GM18909 (cell line): ENCODE results near the gene CETN1.

ENCODE experiments used
- ATAC-seq: cut with Tn5 transposase; IDR thresholded peaks from one replicate; pipeline ENCODE4 v1.9.1; 2021; ENCODE audit warnings: mild to moderate bottlenecking; ENCODE audit not compliant: unreplicated experiment, poor library complexity

Gene CETN1

GRCh38 chr18:580154-580553 is at the start of gene CETN1:
CETN1 (plus strand) TSS chr18:580380; CDS start chr18:580409, 29 bp downstream.
- ATAC-seq: no peak

GRCh38 chr18:532018-532417 is 48.2 kb upstream of the CETN1 start:
- no peak for ATAC-seq

DNA sequence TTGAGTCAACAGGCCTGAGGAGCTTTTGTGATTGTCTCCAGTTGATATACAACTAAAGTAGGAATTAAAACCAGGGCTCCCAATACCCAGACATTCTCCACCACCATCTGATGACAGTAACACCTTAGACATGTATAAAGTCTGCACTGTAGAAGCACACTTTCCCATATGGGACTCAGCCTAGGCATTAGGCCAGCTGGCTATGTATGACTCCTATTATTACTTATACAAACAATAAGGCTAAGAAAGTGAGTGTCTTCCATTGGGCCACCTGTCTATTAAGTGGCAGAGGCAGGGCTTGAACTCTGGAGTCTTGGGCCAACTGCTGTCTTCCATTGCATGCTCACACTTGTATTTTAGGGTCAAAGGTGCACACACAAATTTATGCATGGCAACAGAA is 47.5 kb upstream of the CETN1 start:
- no peak for ATAC-seq

DNA sequence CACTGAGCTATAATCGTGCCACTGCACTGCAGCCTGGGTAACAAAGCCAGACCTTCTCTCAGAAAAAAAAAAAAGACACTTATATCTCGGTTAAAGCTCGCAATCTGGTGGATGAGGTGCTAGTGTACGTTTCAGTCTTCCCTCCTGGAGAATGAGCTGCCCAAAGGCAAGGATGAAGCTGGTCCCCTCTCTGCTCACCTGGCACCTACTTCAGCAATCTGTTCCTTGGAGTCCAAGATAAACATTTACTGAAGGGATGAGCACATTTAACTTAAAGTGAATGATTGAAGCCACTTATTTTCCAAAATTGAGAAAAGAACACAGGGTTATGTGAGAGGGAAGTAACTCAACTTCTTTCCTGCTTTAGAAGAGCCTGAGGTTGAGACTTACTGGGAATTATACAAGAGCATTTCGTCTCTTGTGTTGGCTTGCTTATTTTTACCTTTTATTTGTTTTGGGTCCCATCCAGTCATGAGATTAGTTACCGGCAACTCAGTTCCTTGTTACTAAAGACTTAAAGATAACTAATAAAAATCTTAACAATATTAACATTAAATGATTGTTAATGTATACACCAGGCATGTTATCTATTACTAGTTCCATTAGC is 46.1 kb upstream of the CETN1 start:
- no peak for ATAC-seq

DNA sequence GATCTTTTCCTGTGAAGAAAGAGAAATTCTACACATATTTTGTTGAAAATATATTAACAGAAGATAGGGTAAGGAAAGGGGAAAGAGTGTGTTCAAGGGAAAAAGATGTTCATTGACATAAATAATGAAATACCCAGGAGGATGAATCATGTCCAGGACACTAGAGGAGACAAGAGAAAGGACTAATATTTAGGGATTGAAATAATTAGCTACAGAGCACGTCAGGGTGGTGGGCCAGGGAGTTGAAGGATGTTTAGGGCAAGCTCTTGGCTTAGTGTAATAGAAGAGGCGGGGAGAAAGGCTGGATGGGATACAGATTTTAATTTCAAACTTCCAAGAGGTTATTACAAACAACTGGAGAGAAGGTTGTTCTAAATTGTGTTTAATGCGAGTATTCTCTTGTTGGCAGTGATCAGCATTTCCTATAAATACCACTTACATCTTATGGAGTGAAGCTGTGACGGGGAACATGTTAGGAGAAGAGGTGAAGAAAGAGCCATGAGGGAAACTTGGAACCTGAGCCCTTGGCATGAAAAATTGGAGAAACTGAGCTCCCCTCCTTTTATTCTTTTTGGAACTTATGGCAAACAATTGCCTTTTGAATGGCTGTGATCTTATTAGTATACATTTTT is 36.6 kb upstream of the CETN1 start:
- no peak for ATAC-seq

DNA sequence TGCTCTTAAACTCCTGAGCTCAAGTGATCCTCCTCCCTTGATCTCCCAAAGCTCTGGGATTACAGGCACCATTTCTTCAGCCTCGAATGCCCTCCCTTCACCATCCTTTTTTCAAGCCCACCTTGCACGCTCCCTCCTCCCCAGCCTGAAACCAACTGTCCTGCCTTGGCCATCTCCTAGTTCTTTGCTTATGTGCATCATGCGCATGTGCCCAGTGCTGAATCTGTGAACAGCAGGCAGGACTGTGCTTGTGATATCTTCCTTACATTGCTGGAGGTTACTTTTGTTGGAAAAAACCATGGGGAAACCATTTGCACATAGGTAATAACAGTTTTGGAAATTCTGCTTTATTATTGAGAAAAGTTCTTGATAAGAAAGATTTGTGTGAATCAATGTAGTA is 30.2 kb upstream of the CETN1 start:
- no peak for ATAC-seq

DNA sequence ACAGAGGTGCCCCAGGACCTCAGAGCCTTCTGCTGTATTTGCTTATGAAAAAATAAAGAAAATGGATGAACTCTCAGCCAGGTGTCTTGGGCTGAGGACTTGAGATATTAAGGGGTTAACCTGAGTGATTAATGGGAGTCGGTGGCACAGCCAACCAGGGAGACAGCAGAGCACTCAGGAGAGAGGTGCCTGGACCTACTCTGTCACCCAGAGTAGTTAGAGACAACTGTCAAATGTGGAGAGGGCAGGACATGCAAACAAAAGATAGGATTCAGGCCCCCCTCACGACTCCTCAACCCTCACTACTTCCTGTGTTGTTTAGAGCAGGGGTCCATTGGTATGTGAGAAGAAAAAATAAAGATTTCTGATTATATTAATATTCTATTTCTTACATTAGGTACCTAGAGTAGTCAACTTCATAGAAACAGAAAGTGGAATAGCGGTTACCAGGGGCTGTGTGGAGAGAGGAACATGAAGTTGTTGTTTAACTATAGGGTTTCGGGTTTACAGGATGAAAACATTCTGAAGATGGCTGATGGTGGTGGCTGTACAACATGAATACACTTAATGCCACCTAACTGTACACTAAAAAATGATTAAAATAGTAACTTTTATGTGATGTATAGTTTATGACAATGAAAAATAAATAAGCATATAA is 28.6 kb upstream of the CETN1 start:
- ATAC-seq: peak; percentile 95

GRCh38 chr18:555705-556457 is 24.3 kb upstream of the CETN1 start:
- no peak for ATAC-seq

DNA sequence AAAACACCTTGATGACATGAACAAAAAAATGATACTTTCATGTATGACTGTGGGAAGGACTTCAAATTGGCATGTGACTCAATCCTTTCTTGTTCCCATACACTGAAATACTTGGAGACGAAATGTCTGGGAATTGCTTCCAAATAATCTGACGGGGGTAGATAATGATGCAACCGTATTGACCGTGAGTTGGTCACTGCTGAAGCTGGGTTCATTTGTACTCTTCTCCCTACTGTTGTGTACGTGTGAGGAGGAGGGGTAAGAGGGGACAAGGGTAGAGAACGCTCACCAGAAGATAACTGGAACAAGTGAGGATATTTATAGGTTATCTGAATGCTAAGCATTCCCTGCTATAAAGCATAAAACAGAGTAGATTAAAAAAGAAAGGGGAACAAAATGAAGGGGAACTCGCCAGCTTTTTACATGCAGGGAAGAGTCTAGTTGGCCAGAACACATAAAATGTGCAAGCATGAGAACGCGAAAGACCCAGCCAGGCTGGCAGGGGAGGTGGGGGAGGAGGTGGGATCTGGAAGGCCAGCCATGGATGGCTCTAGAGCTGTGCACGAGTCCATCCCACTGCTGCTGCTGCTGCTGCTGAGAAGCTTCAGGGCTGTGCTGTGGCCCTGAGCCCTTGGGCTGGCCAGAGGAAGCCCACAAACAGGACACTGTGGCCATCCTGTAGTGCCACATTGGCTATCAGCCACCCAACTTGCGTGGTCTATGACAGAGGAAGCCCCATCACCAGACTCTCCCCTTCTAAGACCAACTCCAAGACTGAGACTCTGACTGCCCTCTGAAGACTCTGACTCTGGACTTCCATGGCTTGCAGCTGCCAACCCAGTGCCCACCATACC is 15.2 kb upstream of the CETN1 start:
- no peak for ATAC-seq

DNA sequence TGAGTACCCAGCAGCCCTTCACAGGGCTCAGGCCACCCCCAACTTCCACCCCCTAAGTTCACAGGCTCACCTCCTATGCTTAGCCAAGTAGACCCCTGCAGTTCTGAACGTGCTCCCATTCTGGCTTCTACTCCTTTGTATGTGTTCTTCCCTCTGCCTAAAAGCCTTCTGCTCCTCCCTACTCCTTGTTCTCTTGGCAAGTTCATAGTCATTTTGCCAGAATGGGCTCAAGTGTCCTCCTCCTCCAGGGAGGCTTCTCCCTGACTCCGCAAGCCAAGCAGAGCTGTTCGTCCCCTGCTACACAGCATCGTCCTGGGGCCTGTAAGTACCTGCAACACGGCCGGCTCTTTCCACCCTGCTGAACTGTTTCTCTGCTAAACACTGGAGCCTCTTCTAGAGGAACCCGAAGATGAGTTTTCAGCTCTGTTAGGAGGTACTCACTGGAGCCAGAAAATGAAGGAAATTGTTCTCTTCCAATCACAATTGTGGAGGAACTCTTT is 14.6 kb upstream of the CETN1 start:
- ATAC-seq: no peak

DNA sequence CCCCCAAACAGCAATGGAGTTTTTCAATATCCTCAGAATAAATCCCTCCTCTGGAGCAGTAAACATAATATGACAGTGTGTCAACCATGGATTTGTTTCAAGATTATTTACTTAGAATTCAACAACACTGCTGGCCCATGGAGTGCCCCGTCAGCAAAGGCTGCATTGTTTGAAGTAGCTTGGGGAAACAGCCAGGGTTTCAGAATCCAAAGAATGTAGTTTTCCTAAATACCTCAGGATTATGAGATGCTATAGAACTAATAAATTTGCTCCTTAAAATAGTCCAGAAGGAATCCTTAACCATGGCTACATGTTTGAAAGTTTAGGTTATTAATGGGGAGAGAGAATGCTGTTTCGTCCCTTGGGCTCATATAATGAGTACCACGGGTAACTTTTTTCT is 13.1 kb upstream of the CETN1 start:
- no peak for ATAC-seq

GRCh38 chr18:568731-569130 is 11.4 kb upstream of the CETN1 start:
- no peak for ATAC-seq

- ATAC-seq: no peak
Measured at GRCh38 chr18:570256-570655, 9.9 kb upstream of the CETN1 start.

- no peak for ATAC-seq
Measured at GRCh38 chr18:570697-571096, 9.5 kb upstream of the CETN1 start.

- no peak for ATAC-seq
Measured at GRCh38 chr18:572091-572830, 7.9 kb upstream of the CETN1 start.

DNA sequence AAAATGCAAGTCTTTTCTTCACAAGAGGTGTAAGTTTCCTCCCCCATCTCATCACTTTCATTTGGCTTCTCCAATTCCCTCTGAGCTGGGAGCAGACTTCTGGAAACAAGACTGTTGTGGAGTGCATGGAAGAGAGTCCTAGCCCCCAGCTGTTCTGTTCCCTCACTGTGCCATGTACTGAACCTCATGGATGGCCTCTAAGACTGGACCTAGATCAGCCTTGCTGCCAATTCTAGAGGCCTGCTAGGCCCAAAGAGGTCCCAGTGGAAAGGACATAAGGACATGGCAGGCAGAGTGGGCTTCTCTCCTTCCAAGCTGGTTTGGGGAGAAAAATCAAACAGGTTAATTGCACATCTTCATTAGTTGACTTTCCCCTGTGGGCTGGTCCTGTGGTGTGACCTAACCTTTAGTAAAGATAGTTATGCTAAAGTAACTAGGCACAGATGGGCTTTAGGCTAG is 7.3 kb upstream of the CETN1 start:
- ATAC-seq: no peak

DNA sequence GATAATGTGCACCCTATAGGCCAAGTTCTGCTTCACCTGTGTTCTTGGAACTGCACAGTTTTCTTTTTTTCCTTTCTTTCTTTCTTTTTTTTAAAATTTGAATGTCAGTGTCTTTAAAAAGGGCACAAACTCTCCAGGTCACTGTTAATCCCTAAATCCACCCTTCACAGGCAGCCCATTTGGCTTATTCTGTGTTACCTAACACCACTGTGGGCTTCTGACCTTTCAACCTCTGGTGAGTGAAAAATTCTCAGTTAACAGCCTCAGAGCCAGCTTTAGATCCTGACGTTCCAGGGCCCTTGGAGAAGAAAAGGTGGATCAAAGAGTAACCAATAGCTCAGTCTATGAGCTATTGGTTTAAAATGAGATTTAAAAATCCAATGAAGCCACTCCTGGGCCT is 6.8 kb upstream of the CETN1 start:
- ATAC-seq: no peak

- ATAC-seq: no peak
Measured at GRCh38 chr18:574149-574860, 5.9 kb upstream of the CETN1 start.
